Measurements from ENCODE around the gene OR6Y1.

OR6Y1 gene

GRCh38 chr1:158554352-158554751 lies at the start of gene OR6Y1:
Gene OR6Y1, minus strand, starts transcription at chr1:158554405. Its CDS starts 6,300 bp downstream, at chr1:158548105.
- no peak for DNase-seq

- DNase-seq, result no peak
Observed at GRCh38 chr1:158600735-158601134, 46.5 kb upstream of the OR6Y1 start.

GRCh38 chr1:158586942-158587341 lies 32.7 kb upstream of the OR6Y1 start:
- no peak for DNase-seq

GRCh38 chr1:158583962-158584361 lies 29.8 kb upstream of the OR6Y1 start:
- no peak for DNase-seq

- no peak for DNase-seq
Observed at GRCh38 chr1:158579733-158580132, 25.5 kb upstream of the OR6Y1 start, which contains the start of gene OR10X1. Gene OR10X1, minus strand, starts transcription at chr1:158579899. Its CDS starts 0 bp downstream, at chr1:158579899.

GRCh38 chr1:158577561-158577960 lies 23.4 kb upstream of the OR6Y1 start:
- no peak for DNase-seq

- no peak for DNase-seq
Observed at GRCh38 chr1:158572226-158572625, 18.0 kb upstream of the OR6Y1 start.

GRCh38 chr1:158570480-158570879 lies 16.3 kb upstream of the OR6Y1 start, which contains the start of gene OR6P1:
Gene OR6P1, minus strand, starts transcription at chr1:158570580. Its CDS starts 6,976 bp downstream, at chr1:158563604.
- no peak for DNase-seq

GRCh38 chr1:158564608-158565007 lies 10.4 kb upstream of the OR6Y1 start:
- DNase-seq, result no peak

GRCh38 chr1:158563853-158564252 lies 9.6 kb upstream of the OR6Y1 start:
- DNase-seq, result no peak

GRCh38 chr1:158559696-158560095 lies 5.5 kb upstream of the OR6Y1 start:
- no peak for DNase-seq

- no peak for DNase-seq
Observed at GRCh38 chr1:158552296-158552695, 1.9 kb downstream of the OR6Y1 start.

- DNase-seq, result no peak
Observed at GRCh38 chr1:158547533-158547932, 6.7 kb downstream of the OR6Y1 start.

- DNase-seq, result no peak
Observed at GRCh38 chr1:158537609-158538008, 16.6 kb downstream of the OR6Y1 start.

GRCh38 chr1:158534496-158534895 lies 19.7 kb downstream of the OR6Y1 start:
- DNase-seq, result no peak

GRCh38 chr1:158527190-158527815 lies 26.9 kb downstream of the OR6Y1 start:
- DNase-seq, result no peak

- no peak for DNase-seq
Observed at GRCh38 chr1:158521666-158522058, 32.5 kb downstream of the OR6Y1 start.

- DNase-seq, result no peak
Observed at GRCh38 chr1:158520955-158521665, 33.1 kb downstream of the OR6Y1 start.

GRCh38 chr1:158520021-158520420 lies 34.2 kb downstream of the OR6Y1 start:
- DNase-seq, result no peak

GRCh38 chr1:158516966-158517365 lies 37.2 kb downstream of the OR6Y1 start:
- no peak for DNase-seq

- no peak for DNase-seq
Observed at GRCh38 chr1:158509471-158510156, 44.6 kb downstream of the OR6Y1 start.

- DNase-seq, result no peak
Observed at GRCh38 chr1:158507511-158507910, 46.7 kb downstream of the OR6Y1 start.

- no peak for DNase-seq
Observed at GRCh38 chr1:158506369-158506987, 47.7 kb downstream of the OR6Y1 start.
